NCI-H446 treated with DMSO at 0.1 percent for 48 hours (cell line): ENCODE measurements around the gene PHTF1.
"Not testable (repeated sequence)": the region's sequence is repeated elsewhere in the genome, so short reads cannot be mapped to it uniquely, and the experiment has no call there.

ENCODE experiments used
- DNase-seq: peaks from one replicate; lab custom pipeline; 2025; lab: John Stamatoyannopoulos, UW

The PHTF1 gene

DNA sequence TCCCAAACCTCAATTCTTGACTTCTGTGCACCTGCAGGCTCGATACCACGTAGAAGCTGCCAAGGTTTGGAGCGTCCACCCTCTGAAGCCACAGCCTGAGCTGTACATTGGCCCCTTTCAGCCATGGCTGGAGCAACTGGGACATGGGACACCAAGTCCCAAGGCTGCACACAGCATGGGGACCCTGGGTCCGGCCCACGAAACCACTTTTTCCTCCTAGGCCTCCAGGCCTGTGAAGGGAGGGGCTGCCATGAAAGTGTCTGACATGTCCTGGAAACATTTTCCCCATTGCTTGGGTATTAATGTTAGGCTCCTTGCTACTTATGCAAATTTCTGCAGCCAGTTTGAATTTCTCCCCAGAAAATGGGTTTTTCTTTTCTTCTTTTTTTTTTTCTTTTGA is 40.7 kb downstream of the PHTF1 start:
- DNase-seq: not testable (repeated sequence)

DNA sequence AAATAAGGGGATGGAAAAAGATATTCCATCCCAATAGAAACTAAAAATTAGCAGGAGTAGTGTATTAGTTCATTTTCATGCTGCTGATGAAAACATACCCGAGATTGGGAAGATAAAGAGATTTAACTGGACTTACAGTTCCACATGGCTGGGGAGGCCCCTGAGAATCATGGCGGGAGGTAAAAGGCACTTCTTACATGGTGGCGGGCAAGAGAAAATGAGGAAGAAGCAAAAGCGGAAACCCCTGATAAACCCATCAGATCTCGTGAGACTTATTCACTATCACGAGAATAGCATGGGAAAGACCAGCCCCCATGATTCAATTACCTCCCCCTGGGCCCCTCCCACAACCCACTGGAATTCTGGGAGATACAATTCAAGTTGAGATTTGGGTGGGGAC is 41.8 kb downstream of the PHTF1 start:
- not testable (repeated sequence) for DNase-seq

DNA sequence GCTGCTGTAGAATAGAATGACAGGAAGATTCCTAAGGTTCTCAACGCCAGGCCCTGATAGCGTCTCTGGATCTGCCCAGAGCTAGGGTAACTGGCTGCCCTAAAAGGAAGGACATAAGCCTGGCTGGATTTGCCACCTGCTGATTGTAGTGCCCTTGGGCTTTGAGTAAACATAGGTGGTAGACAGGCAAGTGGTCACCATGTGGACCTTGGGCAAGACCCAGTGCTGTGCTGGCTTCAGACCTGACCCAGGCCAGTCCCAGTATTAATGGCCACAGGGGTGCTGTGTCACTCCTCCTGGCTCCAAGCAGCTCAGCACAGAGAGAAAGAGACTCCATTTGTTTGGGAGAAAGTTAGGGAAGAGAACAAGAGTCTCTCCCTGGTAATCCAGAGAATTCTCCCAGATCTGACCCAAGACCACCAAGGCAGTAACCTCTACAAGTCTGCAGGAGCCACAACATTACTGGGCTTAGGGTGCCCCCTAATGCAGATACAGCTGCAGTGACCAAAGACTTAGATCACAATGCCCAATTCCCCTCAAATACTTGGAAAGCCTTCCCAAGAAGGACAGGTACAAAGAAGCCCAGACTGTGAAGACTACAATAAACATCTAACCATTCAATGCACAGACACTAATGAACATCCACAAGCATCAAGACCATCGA is 44.5 kb downstream of the PHTF1 start:
- DNase-seq: no peak

DNA sequence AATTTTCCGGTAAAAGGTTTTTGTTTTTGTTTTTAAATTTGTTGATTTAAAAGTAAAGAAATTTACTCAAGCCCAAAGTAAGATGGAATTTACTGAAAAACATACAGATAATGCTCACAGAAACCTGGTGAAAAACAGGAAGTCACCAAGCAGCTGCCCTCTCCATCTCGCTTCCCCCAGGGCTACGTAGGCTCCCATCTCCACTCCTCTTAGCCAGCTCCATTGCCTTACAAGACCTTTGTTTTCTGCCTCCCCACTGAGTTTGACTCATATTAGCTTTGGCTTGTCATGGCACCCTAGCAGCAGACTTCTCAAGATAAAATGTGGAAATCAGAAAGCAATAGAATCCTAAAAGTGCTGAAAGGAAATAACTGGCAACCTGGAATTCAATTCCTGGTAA is 57.9 kb downstream of the PHTF1 start:
- DNase-seq: no peak

DNA sequence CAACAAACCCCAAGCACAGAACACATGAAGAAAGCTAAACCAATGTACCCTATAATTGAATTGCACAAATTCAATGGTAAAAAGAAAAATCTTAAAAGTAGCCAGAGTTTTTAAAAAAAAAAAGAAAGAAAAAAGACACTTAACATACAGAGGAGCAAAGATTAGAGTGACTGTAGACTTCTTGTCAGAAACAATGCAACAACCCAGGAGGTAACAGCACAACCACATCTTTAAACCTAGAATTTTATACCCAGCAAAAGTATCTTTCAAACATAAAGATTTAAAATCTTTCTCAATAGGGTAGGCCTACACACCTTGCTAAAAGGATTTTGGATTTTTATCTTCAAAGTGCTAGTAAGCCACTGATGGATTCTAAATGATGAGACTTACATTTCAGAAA is 64.4 kb downstream of the PHTF1 start:
- no peak for DNase-seq

DNA sequence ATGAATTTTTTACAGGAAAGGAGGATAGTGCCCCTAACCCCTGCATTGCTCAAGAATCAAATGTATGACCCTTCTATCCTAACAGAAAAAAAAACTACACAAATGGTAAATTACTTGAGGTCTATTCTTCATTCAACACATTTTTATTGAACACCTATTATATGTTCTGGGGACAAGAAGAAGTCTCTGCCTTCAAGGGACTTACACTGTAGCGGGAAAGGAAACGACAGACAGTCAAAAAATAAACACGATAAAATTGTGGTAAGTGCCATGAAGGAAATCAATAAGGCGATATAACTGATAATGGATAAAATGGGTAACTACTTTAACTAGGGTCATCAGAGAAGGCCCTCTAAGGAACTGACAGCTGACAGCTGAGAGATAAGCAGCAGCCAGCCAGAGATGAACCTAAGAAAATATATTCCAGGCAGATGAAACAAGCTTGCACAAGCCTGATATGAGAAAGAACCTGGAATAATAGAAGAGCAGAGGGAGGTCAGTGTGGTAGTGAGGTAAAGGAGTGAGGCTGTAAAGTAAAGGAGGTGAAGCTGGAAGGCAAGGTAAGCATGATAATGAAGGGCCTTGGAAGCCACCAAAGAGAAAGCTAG is 66.4 kb downstream of the PHTF1 start:
- no peak for DNase-seq

DNA sequence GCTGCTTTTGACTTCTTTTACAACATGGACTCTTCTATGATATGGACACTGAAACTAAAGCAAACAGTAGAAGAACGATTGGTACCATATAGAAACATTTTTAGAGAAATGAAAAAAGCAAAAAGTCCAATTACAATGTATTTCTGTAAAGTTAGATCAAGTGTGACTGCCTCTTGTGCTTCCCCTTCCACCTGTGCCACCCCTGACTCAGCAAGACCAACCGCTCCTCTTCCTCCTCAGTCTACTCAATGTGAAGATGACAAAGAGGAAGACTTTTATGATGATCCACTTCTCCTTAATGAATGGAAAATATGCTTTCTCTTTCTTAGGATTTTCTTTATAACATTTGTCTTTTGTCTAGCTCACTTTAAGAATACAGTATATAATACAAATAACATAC is 66.9 kb downstream of the PHTF1 start:
- no peak for DNase-seq

DNA sequence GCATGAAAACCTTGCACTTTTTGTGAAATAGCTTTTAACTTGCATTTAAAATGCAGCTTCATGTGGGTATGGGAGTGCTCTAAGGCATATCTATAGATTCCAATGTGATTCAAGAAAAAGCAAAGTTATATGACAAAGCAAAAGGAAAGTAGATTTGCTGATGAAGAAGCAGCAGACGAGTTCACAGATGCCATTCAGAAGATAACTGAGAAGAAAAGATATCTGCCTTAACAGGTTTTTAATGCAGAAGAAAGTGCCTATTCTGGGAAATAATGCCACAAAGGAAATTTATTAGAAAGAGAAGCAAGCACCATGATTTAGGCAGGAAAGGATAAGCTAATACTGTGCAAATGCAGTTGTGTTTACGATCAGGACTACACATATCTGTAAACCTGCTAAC is 68.1 kb downstream of the PHTF1 start:
- no peak for DNase-seq

DNA sequence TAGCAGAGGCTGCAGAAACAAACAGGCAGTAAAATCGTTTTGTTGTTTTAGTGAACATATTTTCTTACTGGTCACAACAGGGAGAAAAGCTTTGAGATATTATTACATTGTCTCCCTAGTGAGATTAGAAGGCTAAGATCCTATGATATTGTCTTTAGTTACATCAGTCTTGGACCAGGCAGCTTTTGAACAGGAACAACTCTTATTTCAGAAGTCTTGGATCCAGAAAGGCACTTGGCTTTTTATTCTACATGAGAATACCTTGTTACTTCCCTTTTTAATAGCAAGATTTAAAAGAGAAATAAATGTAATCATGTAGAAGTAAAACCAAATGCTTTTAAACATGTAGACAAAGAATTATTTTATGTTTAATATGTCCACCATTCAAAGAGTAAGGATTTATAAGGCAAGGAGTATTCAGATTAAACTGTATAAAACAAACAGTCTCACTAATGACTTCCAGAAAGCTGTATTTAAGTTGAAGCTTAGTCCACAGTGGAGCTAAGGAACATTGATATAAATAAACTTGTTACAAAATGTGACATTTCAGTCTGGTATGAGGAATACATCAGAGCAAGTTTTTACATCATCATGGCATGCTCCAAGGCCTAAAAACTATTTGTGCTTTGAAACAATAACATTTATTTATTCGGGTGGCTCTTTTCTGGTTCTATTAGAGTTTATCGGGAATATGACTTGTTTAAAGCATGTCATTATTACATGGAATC is 72.2 kb downstream of the PHTF1 start:
- no peak for DNase-seq

DNA sequence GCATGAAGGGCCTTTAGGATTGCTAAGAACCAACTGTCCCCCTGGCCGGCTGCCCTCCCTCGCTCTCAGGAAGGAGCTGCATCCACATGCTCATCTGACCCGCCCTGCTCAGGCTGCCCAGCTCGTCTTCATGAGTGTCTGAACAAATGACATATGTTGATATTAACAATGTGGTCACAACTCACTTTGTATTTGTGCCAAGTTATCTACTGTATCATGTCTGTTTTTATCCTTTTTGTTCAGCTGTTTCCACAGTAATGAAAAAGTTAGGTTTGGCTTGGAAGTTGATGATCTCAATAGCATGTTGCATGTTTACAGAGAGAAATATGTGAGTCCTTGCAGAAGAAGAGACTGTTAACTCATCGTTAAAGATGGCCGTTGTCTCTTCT is 75.1 kb downstream of the PHTF1 start:
- peak; percentile 29 for DNase-seq

DNA sequence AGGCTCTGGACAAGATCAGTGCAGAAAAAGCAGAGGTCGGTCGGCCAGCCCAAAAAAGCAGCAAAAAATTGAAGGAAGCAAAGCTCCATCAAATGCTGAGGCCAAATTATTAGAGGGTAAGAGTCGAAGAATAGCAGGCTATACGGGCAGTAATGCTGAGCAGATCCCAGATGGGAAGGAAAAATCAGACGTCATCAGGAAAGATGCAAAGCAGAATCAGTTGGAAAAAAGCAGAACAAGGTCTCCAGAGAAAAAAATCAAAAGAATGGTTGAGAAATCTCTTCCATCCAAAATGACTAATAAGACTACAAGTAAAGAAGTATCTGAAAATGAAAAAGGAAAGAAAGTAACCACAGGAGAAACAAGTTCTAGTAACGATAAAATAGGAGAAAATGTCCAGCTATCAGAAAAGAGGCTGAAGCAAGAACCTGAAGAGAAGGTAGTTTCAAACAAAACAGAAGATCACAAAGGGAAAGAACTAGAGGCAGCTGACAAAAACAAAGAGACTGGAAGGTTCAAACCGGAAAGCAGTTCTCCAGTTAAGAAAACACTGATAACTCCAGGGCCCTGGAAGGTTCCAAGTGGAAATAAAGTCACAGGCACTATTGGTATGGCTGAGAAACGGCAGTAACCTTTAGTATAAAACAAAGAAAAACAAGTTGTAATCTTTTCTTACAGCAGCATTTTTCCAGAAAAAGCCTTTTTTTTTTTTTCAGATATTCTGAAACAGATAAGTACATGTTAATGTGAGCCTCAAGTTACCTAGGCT is 75.7 kb downstream of the PHTF1 start:
- DNase-seq: no peak

DNA sequence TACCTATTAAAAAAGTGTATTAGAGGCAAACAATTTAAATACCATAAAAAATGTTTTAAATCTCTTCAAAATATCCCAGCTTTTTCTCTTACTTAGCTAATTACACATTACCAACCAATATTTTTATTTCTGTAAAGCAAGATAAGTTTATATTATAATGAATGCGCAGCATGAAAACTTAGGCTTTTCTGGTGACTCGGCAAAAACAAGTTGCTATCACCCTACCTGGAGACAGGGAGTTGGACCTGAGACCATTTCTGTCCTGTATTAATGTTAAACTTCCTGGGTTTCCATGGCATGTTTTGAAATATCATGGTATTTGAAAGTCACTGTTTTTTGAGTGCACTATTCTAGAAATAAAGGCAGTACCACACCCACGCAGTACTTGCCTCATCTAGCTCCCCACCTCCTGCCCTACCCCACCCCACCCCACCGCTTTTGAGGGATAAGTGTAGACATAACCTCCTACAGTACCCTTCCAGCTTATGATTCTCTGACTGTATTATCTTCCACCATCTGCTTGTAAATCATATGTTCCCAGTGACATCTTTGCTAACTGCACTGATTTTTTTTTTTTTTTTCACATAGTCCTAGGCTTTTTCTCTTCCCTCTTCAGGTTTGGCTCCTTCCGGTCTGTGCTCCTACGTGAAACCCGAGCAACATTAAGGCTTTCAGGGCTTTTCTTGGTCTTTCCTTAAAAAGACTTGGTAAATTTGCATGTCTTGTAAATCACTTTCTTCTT is 77.5 kb downstream of the PHTF1 start:
- no peak for DNase-seq

DNA sequence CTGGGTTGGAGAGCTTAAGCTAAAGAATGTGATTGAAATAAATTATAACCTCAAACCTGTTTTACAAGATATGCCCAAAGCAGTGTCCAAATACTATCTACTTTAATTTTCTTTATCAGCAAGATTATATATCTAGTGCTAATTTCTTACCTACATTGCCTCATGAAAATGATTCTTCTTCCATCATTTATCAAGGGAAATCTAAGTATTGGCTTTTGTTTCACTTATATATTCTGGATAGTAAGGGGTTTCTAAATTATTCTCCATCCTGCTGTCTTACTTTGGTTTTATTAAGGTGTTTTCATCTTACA is 81.2 kb downstream of the PHTF1 start:
- DNase-seq: no peak

DNA sequence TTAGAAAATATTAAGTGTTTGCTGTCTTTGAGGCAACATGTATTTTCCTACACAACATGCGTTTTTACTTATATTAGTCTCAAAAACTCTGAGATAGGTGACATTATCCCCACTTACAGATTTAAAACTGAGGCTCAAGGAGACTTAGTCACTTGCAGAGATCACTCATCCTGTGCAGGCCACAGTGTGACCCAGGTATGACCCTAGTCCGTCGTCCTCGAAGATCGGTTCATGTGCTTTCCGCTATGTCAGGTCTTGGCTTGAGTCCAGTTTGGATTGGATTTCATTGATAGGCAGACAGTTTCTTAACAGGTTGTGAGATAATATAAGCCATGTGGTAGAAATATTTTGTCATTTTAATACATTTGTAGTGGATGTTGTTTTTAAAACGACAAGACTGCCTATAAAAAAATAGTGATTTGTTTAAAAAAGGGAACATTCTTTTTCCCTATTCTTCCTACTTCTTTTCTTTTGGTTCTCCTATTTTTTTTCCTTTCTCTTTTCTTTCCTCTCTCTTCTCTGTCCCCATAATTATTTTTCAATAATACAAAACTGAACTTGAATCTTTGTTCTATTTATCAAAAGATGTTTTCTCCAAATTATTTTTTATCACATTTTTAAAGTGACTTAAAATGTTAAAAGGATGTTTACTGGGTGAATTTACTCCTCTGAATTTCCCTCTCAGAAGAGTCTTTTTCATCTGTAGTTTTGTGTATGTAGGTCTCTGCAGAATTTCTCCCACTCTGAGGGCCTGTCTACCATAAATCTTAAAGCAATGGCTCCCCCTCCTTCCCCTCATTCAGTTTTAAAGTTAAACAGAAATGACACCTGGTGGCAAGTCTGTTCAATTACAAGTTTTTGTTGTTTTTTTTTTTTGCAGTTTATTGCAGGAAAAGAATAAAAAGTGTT is 81.8 kb downstream of the PHTF1 start:
- peak; percentile 72 for DNase-seq

DNA sequence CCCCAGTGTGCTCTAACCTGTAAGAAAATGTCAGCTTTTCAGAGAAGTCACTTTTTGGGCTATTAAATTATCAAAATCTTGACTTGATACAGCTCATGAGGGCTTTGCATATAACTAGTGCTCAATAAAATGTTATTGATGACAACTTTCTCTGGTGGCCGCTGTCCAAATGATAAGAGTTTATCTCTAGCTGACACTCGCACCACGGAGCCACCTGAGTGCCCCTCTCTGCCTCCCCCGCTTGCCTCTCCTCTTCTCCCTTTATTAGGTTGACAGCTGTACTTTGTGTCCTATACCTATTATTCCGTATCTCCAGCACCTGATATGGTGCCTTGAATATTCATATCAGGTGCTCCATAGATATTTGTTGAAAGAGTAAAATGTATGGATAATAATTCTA is 82.8 kb downstream of the PHTF1 start:
- no peak for DNase-seq

DNA sequence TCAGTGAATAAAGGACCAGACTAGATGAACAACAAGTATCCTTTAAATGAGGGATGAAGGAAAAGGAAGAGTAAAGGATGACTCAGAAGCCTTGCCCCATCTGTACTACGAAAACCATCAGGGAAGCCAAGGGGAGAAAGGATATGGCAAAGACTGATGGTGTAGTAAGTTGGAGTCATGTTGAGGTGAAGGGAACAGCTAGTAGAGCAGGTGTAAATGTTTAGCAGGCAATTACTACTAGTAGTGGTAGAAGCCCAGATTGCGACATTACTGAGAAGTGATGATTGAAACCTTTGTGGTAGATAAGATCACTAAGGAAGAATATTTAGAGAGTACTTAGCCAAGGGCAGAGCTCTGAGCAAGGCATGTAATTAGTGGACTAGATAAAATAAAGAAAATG is 84.0 kb downstream of the PHTF1 start:
- no peak for DNase-seq

DNA sequence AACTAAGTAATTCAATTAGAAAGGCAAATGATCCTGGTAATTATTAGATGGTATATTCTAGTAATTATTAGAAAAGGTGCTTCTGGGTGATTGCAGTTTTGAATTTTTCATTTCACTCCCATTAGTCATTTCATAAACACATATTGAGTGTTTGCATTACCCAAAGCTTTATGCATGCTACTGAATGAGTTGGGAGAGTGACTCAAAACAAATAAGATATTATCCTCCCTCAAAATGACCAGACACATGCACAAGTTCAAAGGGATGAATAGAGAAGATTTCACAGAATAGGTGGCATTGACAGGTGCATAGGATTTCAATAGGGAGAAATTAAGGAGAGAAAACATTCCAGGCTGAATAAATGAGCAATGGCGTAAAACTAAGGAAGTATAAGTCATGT is 84.7 kb downstream of the PHTF1 start:
- DNase-seq: no peak

DNA sequence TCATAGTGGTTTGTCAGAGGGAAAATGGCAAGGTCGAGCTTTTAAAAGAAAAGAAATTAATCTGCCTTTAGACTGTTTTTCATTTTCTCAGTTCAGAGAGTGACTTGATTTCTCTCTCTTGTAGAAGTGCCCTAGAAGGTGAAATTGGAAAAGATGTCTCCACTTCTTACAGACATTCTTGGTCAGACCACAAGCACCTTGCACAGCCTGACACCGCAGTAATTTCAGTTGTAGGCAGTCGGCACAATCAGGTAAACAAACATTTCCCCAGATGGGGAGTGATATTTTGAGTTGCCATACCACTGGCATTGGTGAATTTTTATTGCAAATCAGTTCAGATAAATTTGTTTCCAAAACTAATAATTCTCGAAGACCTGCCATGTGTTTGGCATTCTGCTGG is 86.8 kb downstream of the PHTF1 start:
- no peak for DNase-seq

DNA sequence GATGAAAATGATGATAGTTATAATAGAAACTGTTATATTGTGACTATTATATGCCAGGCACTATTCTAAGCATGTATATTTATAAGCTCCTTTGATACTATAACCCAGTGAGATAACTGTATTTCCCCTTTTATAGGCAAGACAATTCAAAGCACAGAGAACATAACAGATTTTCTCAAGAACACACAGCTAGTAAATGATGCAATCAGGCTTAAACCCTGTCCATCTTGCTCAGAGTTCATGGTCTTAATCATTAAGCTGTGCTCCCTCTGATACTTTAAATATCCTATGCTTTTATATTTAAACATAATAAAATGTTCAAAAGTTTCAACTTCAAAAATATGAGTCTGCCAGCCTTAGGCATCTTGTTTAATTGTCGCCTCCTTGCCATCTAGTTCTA is 88.6 kb downstream of the PHTF1 start:
- no peak for DNase-seq

DNA sequence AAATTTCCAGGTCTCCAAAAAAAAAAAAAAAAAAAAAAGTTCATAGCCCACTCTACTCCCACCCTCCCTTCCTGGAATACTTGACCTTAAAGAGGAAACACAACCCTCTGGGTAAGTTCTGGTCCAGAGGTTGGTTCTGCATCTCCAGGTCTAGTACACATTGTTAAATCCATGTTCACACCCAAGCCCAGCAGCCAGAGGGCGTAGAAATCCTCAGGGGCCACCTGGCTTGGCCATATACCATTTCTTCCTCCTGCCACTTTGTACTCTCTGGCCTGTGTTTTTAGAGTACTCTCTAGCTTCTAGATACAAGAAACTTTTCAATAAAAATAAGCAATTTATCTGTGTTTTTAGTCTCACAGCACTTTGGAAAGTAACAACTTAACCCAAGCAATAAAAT is 89.3 kb downstream of the PHTF1 start:
- no peak for DNase-seq

DNA sequence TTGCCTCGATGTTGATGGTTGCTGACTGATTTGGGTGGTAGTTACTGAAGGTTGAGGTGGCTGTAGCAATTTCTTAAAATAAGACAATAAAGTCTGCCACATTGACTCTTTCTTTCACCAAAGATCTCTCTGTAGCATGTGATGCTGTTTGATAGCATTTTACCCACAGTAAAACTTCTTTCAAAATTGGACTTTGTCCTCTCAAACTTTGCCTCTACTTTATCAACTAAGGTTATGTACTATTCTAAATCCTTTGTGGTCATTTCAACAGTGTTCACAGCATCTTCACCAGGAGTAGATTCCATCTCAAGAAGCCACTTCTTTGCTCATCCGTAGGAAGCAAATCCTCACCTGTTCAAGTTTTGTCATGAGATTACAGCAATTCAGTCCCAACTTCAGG is 93.2 kb downstream of the PHTF1 start:
- no peak for DNase-seq
